Stimulated activated CD4-positive, alpha-beta T cell treated with anti-CD3 and anti-CD28 coated beads, Interleukin-1b, Interleukin-23, amount 100 ng/mL, for 48 hours (primary cell): ENCODE results near the gene MTA3.

Source experiments
- DNase-seq: peaks from one replicate; pipeline ENCODE4 v3.0.0-alpha.2; 2020

The MTA3 gene

GRCh38 chr2:42741140-42741539 lies 172.7 kb downstream of the MTA3 start:
- DNase-seq: no peak

- no peak for DNase-seq
These were observed 174.6 kb downstream of the MTA3 start for GRCh38 chr2:42742740-42743658.

- no peak for DNase-seq
These were observed 175.2 kb downstream of the MTA3 start for GRCh38 chr2:42743659-42743990.

- no peak for DNase-seq
These were observed 176.2 kb downstream of the MTA3 start for GRCh38 chr2:42744545-42745082.

- no peak for DNase-seq
These were observed 179.0 kb downstream of the MTA3 start for GRCh38 chr2:42747422-42747821.

- no peak for DNase-seq
These were observed 180.4 kb downstream of the MTA3 start for GRCh38 chr2:42748840-42749239.

- DNase-seq: no peak
These were observed 183.9 kb downstream of the MTA3 start for GRCh38 chr2:42752314-42752713.

- no peak for DNase-seq
These were observed 184.7 kb downstream of the MTA3 start for GRCh38 chr2:42752816-42753813.

- no peak for DNase-seq
These were observed 185.8 kb downstream of the MTA3 start for GRCh38 chr2:42754021-42754775.

- no peak for DNase-seq
These were observed 186.3 kb downstream of the MTA3 start for GRCh38 chr2:42754776-42755140.

- DNase-seq: no peak
These were observed 186.9 kb downstream of the MTA3 start for GRCh38 chr2:42755191-42755880.

- DNase-seq: no peak
These were observed 187.8 kb downstream of the MTA3 start for GRCh38 chr2:42756150-42756775.

GRCh38 chr2:42756966-42757513 lies 188.6 kb downstream of the MTA3 start:
- no peak for DNase-seq

GRCh38 chr2:42757981-42758740 lies 189.7 kb downstream of the MTA3 start:
- DNase-seq: no peak

GRCh38 chr2:42758751-42759150 lies 190.3 kb downstream of the MTA3 start:
- DNase-seq: no peak

GRCh38 chr2:42761554-42761953 lies 193.1 kb downstream of the MTA3 start:
- no peak for DNase-seq

- no peak for DNase-seq
These were observed 193.7 kb downstream of the MTA3 start for GRCh38 chr2:42762155-42762554.

GRCh38 chr2:42762823-42763804 lies 194.7 kb downstream of the MTA3 start:
- no peak for DNase-seq

GRCh38 chr2:42764096-42764495 lies 195.7 kb downstream of the MTA3 start, which contains the start of gene OXER1:
Gene OXER1, minus strand, starts transcription at chr2:42764135. Its CDS starts 73 bp downstream, at chr2:42764062.
- DNase-seq: no peak
